HEK293T (cell line): ENCODE measurements around the gene IMPDH2.

Experiments
- BHLHE40 ChIP-seq: fragments of 450-650 bp; IDR thresholded peaks from 2 replicates; pipeline ENCODE4 v1.6.1; 2016; ENCODE audit warnings: mild to moderate bottlenecking, moderate library complexity, borderline replicate concordance
- CTBP1 ChIP-seq: fragments of 450-650 bp; IDR thresholded peaks from 2 replicates; pipeline ENCODE4 v1.6.1; 2016; ENCODE audit warnings: borderline replicate concordance
- ELF4 ChIP-seq: fragments of 450-650 bp; IDR thresholded peaks from 2 replicates; pipeline ENCODE4 v1.6.1; 2017; ENCODE audit warnings: antibody characterized with exemption
- FOXA1 ChIP-seq: fragments of 450-650 bp; IDR thresholded peaks from 2 replicates; pipeline ENCODE4 v1.6.1; 2016; ENCODE audit warnings: mild to moderate bottlenecking
- FOXK2 ChIP-seq: fragments of 450-650 bp; IDR thresholded peaks from 2 replicates; pipeline ENCODE4 v1.6.1; 2016; ENCODE audit warnings: mild to moderate bottlenecking
- HDGF ChIP-seq: fragments of 450-650 bp; IDR thresholded peaks from 2 replicates; pipeline ENCODE4 v1.6.1; 2017; ENCODE audit warnings: antibody characterized with exemption, borderline replicate concordance
- L3MBTL2 ChIP-seq: fragments of 450-650 bp; conservative IDR thresholded peaks from 2 replicates; pipeline ENCODE4 v1.6.1; 2016; ENCODE audit warnings: mild to moderate bottlenecking
- LEF1 ChIP-seq: fragments of 450-650 bp; IDR thresholded peaks from 2 replicates; pipeline ENCODE4 v1.6.1; 2017; ENCODE audit warnings: mild to moderate bottlenecking, borderline replicate concordance
- SP1 ChIP-seq: fragments of 450-650 bp; IDR thresholded peaks from 2 replicates; pipeline ENCODE4 v1.6.1; 2017
- SUZ12 ChIP-seq: fragments of 450-650 bp; IDR thresholded peaks from 2 replicates; pipeline ENCODE4 v1.6.1; 2016; ENCODE audit warnings: mild to moderate bottlenecking

- no peak for TF ChIP-seq L3MBTL2
- TF ChIP-seq SUZ12: no peak
- TF ChIP-seq ELF4: no peak
- TF ChIP-seq BHLHE40: no peak
- no peak for TF ChIP-seq HDGF
- TF ChIP-seq SP1: no peak
- TF ChIP-seq FOXA1: no peak
- TF ChIP-seq LEF1: no peak
- TF ChIP-seq CTBP1: no peak
- no peak for TF ChIP-seq FOXK2
These were observed 19.8 kb downstream of the IMPDH2 start for GRCh38 chr3:49009396-49009795.
